HG03196 (cell line): ENCODE measurements around the gene WNK2.

Experiments
- ATAC-seq: cut with Tn5 transposase; IDR thresholded peaks from one replicate; pipeline ENCODE4 v1.9.1; 2021; ENCODE audit not compliant: unreplicated experiment

WNK2 gene

GRCh38 chr9:93198117-93198837, 14.3 kb downstream of the WNK2 start:
- ATAC-seq = no peak

- ATAC-seq = no peak
Observed at GRCh38 chr9:93198838-93199625, 15.1 kb downstream of the WNK2 start.

GRCh38 chr9:93200449-93200742, 16.5 kb downstream of the WNK2 start:
- no peak for ATAC-seq

DNA sequence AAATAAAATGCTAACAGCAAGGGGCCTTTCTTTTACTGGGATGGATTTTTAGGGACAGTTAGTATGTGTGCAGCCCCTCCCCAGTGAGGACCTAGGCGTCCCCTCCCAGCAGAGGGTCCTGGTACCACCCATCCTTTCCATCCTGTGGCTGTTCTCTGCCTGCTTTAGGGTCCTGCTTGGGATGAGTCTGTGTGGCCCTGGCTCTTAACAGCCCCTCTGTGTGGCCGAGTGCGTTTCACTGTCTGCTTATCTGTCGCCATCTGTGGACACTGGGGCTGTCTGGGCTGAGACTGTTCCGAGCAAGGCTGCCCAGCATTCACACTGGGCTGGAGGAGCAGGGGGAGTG, 17.0 kb downstream of the WNK2 start:
- ATAC-seq = no peak

DNA sequence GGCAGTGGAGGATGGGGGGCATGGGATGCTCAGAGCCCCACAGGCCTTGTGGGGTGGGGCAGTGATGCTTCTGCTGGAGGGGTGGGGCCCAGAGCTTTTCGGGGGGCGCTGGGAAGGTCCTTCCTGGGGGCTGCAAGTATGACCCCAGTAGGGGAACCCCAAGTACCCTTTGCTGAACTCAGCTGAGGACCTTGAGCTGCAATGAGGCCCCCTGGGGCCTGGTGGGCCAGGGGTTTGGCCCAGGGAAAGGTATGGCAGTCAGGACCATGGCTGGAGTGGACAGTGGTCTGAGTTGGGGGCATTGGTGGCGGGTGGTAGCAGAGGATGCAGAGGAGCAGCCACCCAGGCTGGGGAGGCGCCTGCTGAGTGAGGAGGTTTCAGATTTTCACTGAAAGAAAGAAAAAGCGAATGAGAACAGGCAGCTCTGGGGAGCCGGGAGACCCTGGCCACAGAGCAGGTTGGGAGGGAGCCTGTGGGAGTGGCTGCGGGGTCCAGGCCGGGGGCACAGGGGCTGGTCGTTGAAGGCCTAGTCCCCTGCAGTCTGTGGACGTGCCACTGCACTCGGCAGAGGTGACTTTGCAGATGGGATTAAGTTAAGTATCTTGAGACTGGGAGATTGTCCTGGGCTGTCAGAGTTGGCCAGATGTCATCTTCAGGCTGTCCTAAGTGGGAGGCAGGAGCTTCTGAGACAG, 19.2 kb downstream of the WNK2 start:
- ATAC-seq = no peak

- no peak for ATAC-seq
Observed at GRCh38 chr9:93203718-93204469, 20.0 kb downstream of the WNK2 start.

DNA sequence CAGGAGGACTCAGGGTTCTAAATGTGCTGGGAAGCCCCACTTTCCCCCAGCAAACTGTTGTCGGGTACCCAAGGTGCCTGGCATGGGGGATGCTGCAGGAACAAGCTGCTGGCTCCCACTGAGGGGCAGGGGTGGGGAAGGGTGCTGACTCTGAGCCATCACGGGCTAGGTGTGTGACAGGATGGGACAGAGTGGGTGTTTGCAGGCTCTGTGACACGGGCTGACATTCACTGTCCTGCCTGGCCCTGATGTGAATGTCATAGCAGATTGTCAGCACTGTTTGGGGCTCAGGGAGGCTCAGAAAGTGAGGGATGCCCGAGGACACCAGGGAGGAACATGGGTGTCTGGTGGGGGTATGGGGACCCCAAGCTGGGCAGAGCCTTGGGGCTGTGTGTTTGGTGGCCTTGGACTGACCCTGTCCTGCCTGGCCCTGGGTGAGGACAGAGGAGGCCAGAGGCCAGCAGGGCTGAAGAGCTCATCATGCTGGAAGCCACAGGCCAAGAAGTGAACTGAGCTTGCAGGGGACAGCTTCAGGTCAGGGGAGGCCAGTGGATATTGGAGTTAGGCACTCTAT, 20.6 kb downstream of the WNK2 start:
- ATAC-seq = no peak

- no peak for ATAC-seq
Observed at GRCh38 chr9:93205045-93205768, 21.3 kb downstream of the WNK2 start.

GRCh38 chr9:93205896-93206575, 22.1 kb downstream of the WNK2 start:
- no peak for ATAC-seq

DNA sequence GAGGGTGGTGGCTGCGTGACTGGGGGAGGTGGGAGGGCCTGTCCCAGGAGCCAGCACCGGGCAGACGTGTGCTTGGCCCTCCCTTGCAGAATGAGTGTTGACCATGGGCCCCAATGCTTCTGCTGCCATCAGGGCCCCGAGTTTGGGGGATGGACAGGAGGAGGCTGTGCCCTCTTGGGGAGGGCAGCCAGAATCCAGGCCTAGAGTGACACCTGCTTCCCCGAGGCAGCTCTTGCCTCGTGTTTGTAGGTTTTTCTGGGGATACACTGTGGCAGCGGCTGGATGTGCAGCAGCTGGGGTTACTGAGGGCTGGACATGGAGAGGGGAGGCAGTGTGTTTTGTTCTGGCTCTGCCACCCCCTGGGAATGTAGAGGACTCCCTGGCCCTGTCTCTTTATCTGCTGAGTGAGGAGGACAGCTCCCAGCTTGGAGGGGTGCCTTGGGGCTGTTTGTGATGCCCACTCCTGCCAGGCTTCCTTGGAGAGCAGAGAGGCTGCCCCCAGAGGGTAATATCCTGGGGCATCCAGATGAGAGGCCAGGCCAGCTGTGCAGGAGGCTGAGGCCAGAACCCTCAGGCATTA, 22.7 kb downstream of the WNK2 start:
- ATAC-seq = no peak

- no peak for ATAC-seq
Observed at GRCh38 chr9:93207326-93207814, 23.4 kb downstream of the WNK2 start.

DNA sequence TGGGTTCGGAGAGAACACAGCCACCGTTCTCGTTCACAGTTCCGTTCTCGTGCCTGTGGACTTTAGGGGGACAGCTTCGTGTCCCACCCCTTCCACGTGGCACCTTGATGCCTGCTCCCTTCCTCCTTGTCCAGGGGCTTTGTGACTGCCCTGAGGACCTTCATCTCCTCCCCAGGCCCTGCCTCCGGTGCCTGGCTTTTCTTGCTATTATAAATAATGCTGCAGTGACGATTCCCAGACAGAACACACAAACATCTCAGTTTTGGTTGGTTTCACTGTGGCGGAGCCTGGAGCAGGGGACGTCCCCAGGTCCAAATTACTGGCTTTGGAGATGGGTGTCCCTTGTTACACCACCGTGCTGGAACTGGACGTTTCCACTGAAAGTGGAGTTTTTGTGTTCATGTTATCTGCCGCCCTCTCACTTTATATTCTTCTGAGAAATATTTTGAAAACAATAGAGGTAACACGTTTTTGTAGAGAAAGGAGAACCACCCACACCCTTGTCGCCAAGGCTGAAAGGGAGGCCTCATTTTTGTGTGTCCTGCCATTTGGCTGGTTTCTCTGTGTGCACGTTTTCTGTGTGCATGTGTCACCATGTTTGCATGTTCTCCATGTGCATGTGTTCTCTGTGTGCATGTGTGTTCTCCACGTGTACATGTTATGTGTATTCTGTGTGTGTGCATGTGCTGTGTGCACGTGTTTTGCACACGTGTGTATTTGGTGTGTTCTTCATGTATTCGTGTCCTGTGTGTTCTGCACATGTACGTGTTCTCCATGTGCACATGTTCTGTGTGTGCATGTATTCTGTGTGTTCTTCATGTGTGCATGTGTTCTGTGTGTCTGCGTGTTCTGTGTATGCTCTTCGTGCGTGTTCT, 24.2 kb downstream of the WNK2 start:
- ATAC-seq = no peak

DNA sequence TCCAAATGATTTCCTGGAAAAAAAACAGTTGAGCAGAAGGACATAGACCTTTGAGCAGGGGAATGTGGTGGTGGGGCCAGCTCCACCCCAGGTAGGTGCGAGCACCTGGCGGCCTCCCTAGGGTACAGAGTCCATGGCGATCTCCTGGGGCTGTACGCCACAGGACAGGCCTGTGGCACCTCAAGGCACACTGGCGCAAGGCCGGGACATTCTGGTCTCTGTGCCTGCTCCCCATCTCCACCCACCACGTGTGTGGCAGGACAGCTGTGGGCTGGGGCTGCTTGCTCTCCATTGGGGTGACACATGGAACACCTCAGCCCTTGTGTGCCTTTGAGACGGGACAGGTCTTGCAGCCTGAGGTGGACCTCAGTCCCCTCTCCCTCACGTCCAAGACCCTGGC, 25.2 kb downstream of the WNK2 start:
- ATAC-seq = no peak

DNA sequence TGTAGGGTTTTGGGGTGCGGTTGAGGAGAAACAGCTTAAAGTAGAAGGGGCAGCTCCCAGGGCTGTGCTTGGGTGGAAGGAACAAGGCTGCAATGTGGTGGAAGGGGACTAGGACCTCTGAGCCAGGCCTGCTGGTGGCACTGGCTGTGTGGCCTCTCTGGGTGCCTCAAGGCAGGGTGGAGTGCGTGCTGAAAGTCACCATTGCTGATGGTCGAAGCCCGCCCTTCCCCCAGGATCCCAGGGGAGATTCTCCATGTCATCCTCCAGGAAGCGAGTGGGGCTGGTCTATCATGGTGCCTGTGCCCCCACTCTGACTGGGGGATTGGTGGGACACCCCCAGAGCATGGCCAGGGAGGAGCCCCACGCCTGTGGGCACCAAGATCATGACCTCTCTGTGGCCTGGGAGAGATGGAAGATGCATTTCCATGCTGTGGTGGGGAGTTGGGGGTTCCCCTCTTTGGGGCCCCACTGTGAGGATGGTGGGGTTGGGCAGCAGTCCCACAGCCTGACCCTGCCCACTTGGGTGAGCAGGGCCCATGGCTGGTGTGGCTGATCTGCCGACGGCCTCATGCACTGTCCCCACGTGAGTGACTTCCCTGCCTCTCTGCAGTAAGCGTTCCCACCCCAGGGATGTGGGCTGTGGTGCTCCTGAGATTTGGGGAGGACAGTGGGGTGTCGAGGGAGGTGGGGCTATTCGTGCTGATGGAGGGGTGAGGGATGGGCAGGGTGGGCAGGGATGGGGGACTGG, 25.8 kb downstream of the WNK2 start:
- no peak for ATAC-seq

DNA sequence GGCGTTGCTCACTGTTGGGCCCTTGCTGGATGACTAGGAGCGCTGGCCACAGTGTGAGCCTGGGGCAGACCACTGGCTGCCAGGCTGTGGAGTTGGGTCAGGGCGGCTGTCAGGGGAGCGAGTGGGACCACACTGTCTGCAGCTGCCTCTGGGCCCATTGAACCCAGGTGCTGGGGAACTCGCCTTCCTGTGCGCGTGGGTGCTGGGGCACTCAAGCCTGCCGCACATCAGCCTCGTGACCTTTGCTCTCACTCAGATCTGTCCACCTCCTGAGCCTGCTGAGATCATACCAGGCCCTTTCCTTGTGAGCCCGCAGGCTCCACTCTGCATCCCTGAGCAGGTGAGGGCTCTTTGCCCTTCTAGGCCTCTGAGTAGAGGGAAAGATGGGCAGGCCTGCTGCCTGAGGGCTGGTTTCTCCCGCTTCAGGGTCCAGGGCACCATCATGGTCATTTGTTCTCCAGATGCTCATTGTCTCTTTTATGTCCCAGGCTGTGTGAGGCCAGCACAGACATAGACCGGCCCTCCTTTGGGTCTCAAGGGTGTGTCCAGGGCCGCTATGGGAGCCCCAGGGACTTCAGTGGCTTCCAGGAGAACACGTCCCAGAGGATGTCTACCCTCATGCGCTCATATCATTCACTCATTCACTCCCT, 26.5 kb downstream of the WNK2 start:
- ATAC-seq = no peak

DNA sequence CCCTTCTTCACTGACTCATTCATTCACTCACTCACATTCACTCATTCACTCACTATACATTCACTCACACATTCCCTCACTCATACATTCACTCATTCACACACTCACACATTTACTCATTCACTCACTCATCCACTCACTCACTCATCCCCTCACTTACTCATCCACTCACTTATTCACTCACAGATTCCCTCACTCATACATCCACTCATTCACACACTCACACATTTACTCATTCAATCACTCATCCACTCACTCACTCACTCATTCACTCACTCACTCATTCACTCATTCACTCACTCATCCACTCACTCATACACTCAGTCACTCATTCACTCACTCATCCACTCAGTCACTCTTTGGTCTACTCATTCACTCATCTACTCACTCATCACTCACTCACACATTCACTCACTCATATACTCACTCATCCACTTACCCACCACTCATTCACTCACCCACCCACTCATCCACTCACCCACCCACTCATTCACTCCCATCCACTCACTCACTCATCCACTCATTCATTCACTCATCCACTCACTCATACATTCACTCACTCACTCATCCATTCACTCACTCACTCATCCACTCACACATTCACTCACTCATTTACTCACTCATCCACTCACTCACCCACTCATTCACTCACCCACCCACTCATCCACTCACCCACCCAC, 27.2 kb downstream of the WNK2 start:
- no peak for ATAC-seq

GRCh38 chr9:93211654-93212001, 27.7 kb downstream of the WNK2 start:
- no peak for ATAC-seq
